OCI-LY7 (cell line): ENCODE data around the gene SASH3. TPM values are rescaled to one million over a fixed set of nuclear protein-coding genes. Genes with fewer than 3 reads are reported as not detected.
A peak's percentile ranks its signal among the peaks of the same experiment; 100 is the strongest.

Source experiments
- BruUV-seq: library from RNA; stranded (reverse); fragments of 400-500 nt; replicated peaks from 2 replicates; lab custom pipeline; 2021; lab: Mats Ljungman, UMichigan
- CTCF ChIA-PET: fragments of 300-600 bp; sonication (Branson Sonifier 250); formaldehyde crosslinking; loops from one replicate; lab custom pipeline; 2022; ENCODE audit warnings: antibody characterized with exemption; ENCODE audit not compliant: unreplicated experiment; lab: Charles Lee
- POLR2A ChIA-PET: fragments of 300-600 bp; sonication (Branson Sonifier 250); formaldehyde crosslinking; loops from one replicate; lab custom pipeline; 2022; ENCODE audit warnings: antibody characterized with exemption; lab: Charles Lee
- DNase-seq: peaks from one replicate; pipeline ENCODE4 v3.0.0-alpha.2; 2015; ENCODE audit warnings: low spot score
- H2AFZ ChIP-seq: fragments of 200-600 bp; sonication (generic), shearing (Covaris generic); 2 replicates; pipeline ENCODE4 v1.6.1; 2014; ENCODE audit warnings: mild to moderate bottlenecking, antibody characterized with exemption, low read length, moderate library complexity
- H3K27ac ChIP-seq: fragments of 200-600 bp; sonication (generic); 2 replicates; pipeline ENCODE4 v1.5.1; 2014; ENCODE audit warnings: mixed run types, low read depth, mild to moderate bottlenecking, moderate library complexity, low read length, inconsistent platforms; ENCODE audit not compliant: poor library complexity, severe bottlenecking
- H3K36me3 ChIP-seq: fragments of 200-600 bp; sonication (generic); 2 replicates; pipeline ENCODE4 v1.6.1; 2014; ENCODE audit warnings: mild to moderate bottlenecking, antibody characterized with exemption, low read length, moderate library complexity, mixed read lengths; ENCODE audit not compliant: insufficient read depth
- H3K4me1 ChIP-seq: fragments of 200-600 bp; sonication (generic); 2 replicates; pipeline ENCODE4 v1.5.1; 2014; ENCODE audit warnings: mild to moderate bottlenecking, low read length; ENCODE audit not compliant: insufficient read depth, poor library complexity, severe bottlenecking
- H3K4me2 ChIP-seq: fragments of 200-600 bp; sonication (generic); 2 replicates; pipeline ENCODE4 v1.6.1; 2014; ENCODE audit warnings: mild to moderate bottlenecking, low read length
- H3K4me3 ChIP-seq: fragments of 200-600 bp; sonication (generic); 2 replicates; pipeline ENCODE4 v1.5.1; 2014; ENCODE audit warnings: mild to moderate bottlenecking, low read depth, low read length; ENCODE audit not compliant: poor library complexity, severe bottlenecking
- H3K79me2 ChIP-seq: fragments of 200-600 bp; sonication (generic); 2 replicates; pipeline ENCODE4 v1.6.1; 2016; ENCODE audit warnings: low read depth, mild to moderate bottlenecking, low read length, moderate library complexity, mixed read lengths; ENCODE audit not compliant: insufficient read depth
- H3K9me2 ChIP-seq: fragments of 200-600 bp; sonication (generic); 2 replicates; pipeline ENCODE4 v1.6.1; 2016; ENCODE audit warnings: mild to moderate bottlenecking, low read length, mixed read lengths; ENCODE audit not compliant: insufficient read depth
- H3K9me3 ChIP-seq: fragments of 200-600 bp; sonication (generic); 2 replicates; pipeline ENCODE4 v1.6.1; 2014; ENCODE audit warnings: mild to moderate bottlenecking, mixed run types, low read length, mixed read lengths
- H4K20me1 ChIP-seq: fragments of 200-600 bp; sonication (generic); 2 replicates; pipeline ENCODE4 v1.6.1; 2014; ENCODE audit warnings: mild to moderate bottlenecking, antibody characterized with exemption, low read length, moderate library complexity, mixed read lengths; ENCODE audit not compliant: insufficient read depth
- EZH2phosphoT487 ChIP-seq: fragments of 200-600 bp; sonication (generic); IDR thresholded peaks from 2 replicates; pipeline ENCODE4 v1.6.1; 2018; ENCODE audit warnings: low read depth, borderline replicate concordance, mild to moderate bottlenecking, mixed run types, antibody characterized with exemption, low read length, moderate library complexity, mixed read lengths
- intact Hi-C: fragments of 100-400 bp; cut with micrococcal nuclease; formaldehyde crosslinking; loops from one replicate; pipeline ENCODE4 v1.10.0; 2022; ENCODE audit not compliant: unreplicated experiment
- total RNA-seq, 2 experiments: library from RNA; depleted of rRNA in 1 of 2; stranded (reverse); fragments of >200 nt in 1 of 2; shearing (Covaris generic) in 1 of 2; gene quantifications; 2 replicates each; pipeline ENCODE4 v1.2.3, GENCODE V29; 2014 to 2022
- TF ChIP-seq, protein P1 (sequence below): fragments of 200-600 bp; sonication (generic); conservative IDR thresholded peaks from 2 replicates; pipeline ENCODE4 v1.5.1; 2014; ENCODE audit warnings: mild to moderate bottlenecking, antibody characterized with exemption, low read length, moderate library complexity, mixed read lengths

Gene SASH3
- total RNA-seq, 2 experiments from 2014 or later, result 157 to 194 TPM

DNA sequence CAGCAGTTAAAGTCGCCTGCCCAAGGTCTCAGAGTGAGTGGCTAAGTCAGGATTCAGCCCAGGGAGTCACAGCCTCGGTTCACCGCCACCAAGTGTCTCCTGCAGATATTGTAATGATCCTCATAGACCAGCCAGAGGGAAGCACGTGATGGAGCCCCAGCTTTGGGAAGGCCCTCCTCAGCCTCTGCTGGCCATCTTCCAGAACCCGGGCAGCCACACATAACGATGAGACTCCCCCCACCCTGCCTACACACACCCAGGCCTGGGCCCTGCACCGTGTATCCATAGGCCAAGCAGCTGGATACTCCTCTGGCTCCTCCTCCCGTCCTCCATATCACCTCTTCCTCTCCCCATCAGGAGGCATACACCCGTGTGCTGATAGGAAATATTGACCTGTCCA lies 19.6 kb upstream of the SASH3 start:
- Histone ChIP-seq H3K27ac (peak overlapping the region; percentile 41), H2AFZ (peak overlapping the region; percentile 65; the same call in 1 of the 2 replicates), H3K9me3 (no peaks in the 10 kb centered on the region), H4K20me1 (no peaks in the 10 kb centered on the region), H3K4me3 (no peak overlapping the region), H3K79me2 (no peaks in the 10 kb centered on the region), H3K4me1 (peaks cover 66% of the 10 kb centered on the region), H3K9me2 (no peaks in the 10 kb centered on the region), H3K36me3 (no peaks in the 10 kb centered on the region), H3K4me2 (no peak overlapping the region; the same call in 1 of the 2 replicates)
- no TSS peak for BruUV-seq
- no peak for TF ChIP-seq EZH2phosphoT487
- TF ChIP-seq, protein P1, sequence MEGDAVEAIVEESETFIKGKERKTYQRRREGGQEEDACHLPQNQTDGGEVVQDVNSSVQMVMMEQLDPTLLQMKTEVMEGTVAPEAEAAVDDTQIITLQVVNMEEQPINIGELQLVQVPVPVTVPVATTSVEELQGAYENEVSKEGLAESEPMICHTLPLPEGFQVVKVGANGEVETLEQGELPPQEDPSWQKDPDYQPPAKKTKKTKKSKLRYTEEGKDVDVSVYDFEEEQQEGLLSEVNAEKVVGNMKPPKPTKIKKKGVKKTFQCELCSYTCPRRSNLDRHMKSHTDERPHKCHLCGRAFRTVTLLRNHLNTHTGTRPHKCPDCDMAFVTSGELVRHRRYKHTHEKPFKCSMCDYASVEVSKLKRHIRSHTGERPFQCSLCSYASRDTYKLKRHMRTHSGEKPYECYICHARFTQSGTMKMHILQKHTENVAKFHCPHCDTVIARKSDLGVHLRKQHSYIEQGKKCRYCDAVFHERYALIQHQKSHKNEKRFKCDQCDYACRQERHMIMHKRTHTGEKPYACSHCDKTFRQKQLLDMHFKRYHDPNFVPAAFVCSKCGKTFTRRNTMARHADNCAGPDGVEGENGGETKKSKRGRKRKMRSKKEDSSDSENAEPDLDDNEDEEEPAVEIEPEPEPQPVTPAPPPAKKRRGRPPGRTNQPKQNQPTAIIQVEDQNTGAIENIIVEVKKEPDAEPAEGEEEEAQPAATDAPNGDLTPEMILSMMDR, result no peak
- CTCF ChIA-PET, result interaction anchor here (0.8 kb wide), 1 partner anchor 9 kb away, joined by 3 read pairs; no protein-coding TSS in a partner anchor
- POLR2A ChIA-PET, result interaction anchor here (0.6 to 3.6 kb wide), 6 partner anchors 10 to 133 kb away, joined by 3 to 31 read pairs (median 5); no protein-coding TSS in a partner anchor
- no peak for DNase-seq
- intact Hi-C loops, result no loop called here

DNA sequence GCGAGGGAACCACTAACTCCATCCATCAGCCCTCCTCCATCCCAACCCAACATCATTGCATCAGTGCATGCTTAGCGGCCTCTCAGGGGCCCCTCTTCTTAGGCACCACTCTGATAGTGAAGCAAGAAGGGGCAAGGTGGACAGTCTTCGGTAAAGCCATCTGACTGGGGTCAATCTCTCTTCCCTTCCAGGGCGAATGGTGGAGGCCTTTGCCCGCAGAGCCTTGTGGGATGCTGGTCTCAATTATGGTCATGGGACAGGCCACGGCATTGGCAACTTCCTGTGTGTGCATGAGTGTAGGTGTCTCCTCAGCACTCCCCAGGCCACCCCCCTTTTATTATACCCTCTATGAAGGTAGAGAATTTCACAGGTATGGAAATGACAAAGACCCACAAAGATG lies 18.8 kb upstream of the SASH3 start:
- TF ChIP-seq, protein P1, result no peak
- TF ChIP-seq EZH2phosphoT487, result no peak
- H3K9me2 ChIP-seq, result no peaks in the 10 kb centered on the region
- POLR2A ChIA-PET, result interaction anchor here (3.3 to 3.6 kb wide), 2 partner anchors 9 to 21 kb away, joined by 17 to 31 read pairs; no protein-coding TSS in a partner anchor
- peak overlapping the region; percentile 41 for H3K27ac ChIP-seq
- H3K9me3 ChIP-seq, result no peaks in the 10 kb centered on the region
- DNase-seq, result no peak
- H3K4me2 ChIP-seq, result no peak overlapping the region
- no TSS peak for BruUV-seq
- no peaks in the 10 kb centered on the region for H4K20me1 ChIP-seq
- CTCF ChIA-PET, result no interaction called here
- peaks cover 61% of the 10 kb centered on the region for H3K4me1 ChIP-seq
- no peaks in the 10 kb centered on the region for H3K79me2 ChIP-seq
- no peak overlapping the region for H2AFZ ChIP-seq
- no peaks in the 10 kb centered on the region for H3K36me3 ChIP-seq
- H3K4me3 ChIP-seq, result no peak overlapping the region
- intact Hi-C loops, result no loop called here

DNA sequence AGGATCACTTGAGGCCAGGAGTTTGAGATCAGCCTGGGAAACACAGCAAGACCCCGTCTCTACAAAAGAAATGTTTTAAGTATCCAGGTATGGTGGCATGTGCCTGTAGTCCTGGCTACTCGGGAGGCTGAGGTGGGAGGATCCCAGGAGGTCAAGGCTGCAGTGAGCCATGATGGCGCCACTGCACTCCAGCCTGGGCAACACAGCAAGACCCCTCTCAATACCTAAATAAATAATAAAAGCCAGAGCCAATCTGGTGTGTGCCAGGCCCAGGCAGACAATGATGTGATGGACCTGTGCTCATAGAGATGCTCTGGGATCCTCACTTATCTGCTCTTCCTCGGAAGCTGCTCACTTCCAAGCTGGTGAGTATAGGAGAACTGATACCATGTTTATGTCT lies 18.2 kb upstream of the SASH3 start:
- H3K36me3 ChIP-seq, result no peaks in the 10 kb centered on the region
- ChIA-PET CTCF (no interaction called here), POLR2A (interaction anchor here (0.8 to 2.6 kb wide), 2 partner anchors 10 to 11 kb away, joined by 3 to 13 read pairs; no protein-coding TSS in a partner anchor)
- H3K4me2 ChIP-seq, result no peak overlapping the region
- BruUV-seq, result no TSS peak
- peaks cover 59% of the 10 kb centered on the region for H3K4me1 ChIP-seq
- no peak overlapping the region for H2AFZ ChIP-seq
- H3K4me3 ChIP-seq, result no peak overlapping the region
- no peaks in the 10 kb centered on the region for H3K9me3 ChIP-seq
- intact Hi-C loops, result no loop called here
- no peak overlapping the region for H3K27ac ChIP-seq
- H4K20me1 ChIP-seq, result no peaks in the 10 kb centered on the region
- H3K79me2 ChIP-seq, result no peaks in the 10 kb centered on the region
- no peak for TF ChIP-seq EZH2phosphoT487
- H3K9me2 ChIP-seq, result no peaks in the 10 kb centered on the region
- DNase-seq, result no peak
